Keratinocyte (primary cell): Measurements from ENCODE around the gene HEATR9. TPM values are rescaled to one million over a fixed set of nuclear protein-coding genes. Genes with fewer than 3 reads are reported as not detected.

Source experiments
- DNase-seq: peaks from one replicate; pipeline ENCODE4 v3.0.0-alpha.2; 2011; ENCODE audit warnings: low read depth, missing footprints, low spot score
- FAIRE-seq: peaks from 2 replicates; lab custom pipeline; 2011; peaks lifted over from hg19 to GRCh38; lab: Jason Lieb, UNC
- H2AFZ ChIP-seq: 2 replicates; pipeline ENCODE4 v1.6.0; 2012; ENCODE audit warnings: low read length, control low read depth, inconsistent platforms; ENCODE audit not compliant: control insufficient read depth
- H3K27ac ChIP-seq: 2 replicates; pipeline ENCODE4 v1.5.1; 2011; ENCODE audit warnings: low read length; ENCODE audit not compliant: control insufficient read depth, insufficient read depth
- H3K27me3 ChIP-seq: 3 replicates; pipeline ENCODE4 v1.6.0; 2011; ENCODE audit warnings: low read length; ENCODE audit not compliant: control insufficient read depth, insufficient read depth; ENCODE audit errors: extremely low read depth
- H3K36me3 ChIP-seq, 2 experiments: 2 replicates in 1 of 2; 3 replicates in 1 of 2; pipeline ENCODE4 v1.5.1; 2011; ENCODE audit warnings: low read length in 2 of 2, mild to moderate bottlenecking in 1 of 2; ENCODE audit not compliant: control insufficient read depth in 2 of 2, insufficient read depth in 2 of 2; ENCODE audit errors: extremely low read depth in 1 of 2
- H3K4me1 ChIP-seq: 3 replicates; pipeline ENCODE4 v1.5.1; 2011; ENCODE audit warnings: low read length; ENCODE audit not compliant: control insufficient read depth, insufficient read depth; ENCODE audit errors: extremely low read depth
- H3K4me2 ChIP-seq: 3 replicates; pipeline ENCODE4 v1.6.0; 2011; ENCODE audit warnings: low read depth, low read length; ENCODE audit not compliant: control insufficient read depth, insufficient read depth; ENCODE audit errors: extremely low read depth
- H3K4me3 ChIP-seq, 3 experiments: fragments of 200-600 bp in 1 of 3; sonication (generic) in 1 of 3; 2 replicates in 2 of 3; 3 replicates in 1 of 3; pipeline ENCODE4 v1.5.1; 2011 to 2016; ENCODE audit warnings: low read length in 3 of 3, mild to moderate bottlenecking in 3 of 3, control low read depth in 2 of 3, inconsistent platforms in 1 of 3, low read depth in 1 of 3, mixed read lengths in 1 of 3, mixed run types in 1 of 3, moderate library complexity in 1 of 3; ENCODE audit not compliant: control insufficient read depth in 2 of 3, insufficient read depth in 2 of 3; ENCODE audit errors: extremely low read depth in 1 of 3
- H3K79me2 ChIP-seq: 2 replicates; pipeline ENCODE4 v1.6.0; 2012; ENCODE audit warnings: low read length; ENCODE audit not compliant: control insufficient read depth, insufficient read depth
- H3K9ac ChIP-seq: 3 replicates; pipeline ENCODE4 v1.6.0; 2011; ENCODE audit warnings: low read length; ENCODE audit not compliant: control insufficient read depth, insufficient read depth; ENCODE audit errors: extremely low read depth
- H3K9me1 ChIP-seq: 3 replicates; pipeline ENCODE4 v1.6.0; 2011; ENCODE audit warnings: low read length; ENCODE audit not compliant: control insufficient read depth, insufficient read depth; ENCODE audit errors: extremely low read depth
- H3K9me3 ChIP-seq: 2 replicates; pipeline ENCODE4 v1.5.1; 2012; ENCODE audit warnings: low read depth, low read length; ENCODE audit not compliant: control insufficient read depth
- H4K20me1 ChIP-seq: 3 replicates; pipeline ENCODE4 v1.6.0; 2011; ENCODE audit warnings: low read length; ENCODE audit not compliant: control insufficient read depth, insufficient read depth; ENCODE audit errors: extremely low read depth
- EZH2 ChIP-seq: IDR thresholded peaks from one replicate; pipeline ENCODE4 v1.6.1; 2012; ENCODE audit warnings: inconsistent platforms, mild to moderate bottlenecking, low read length, moderate library complexity
- dilution Hi-C: fragments of 300-500 bp; cut with MboI; formaldehyde crosslinking; loops from one replicate; pipeline ENCODE4 v1.7.0; 2020; ENCODE audit warnings: low sequenced_read_pairs; ENCODE audit not compliant: extremely low pct_ligation_motif_present
- polyA plus RNA-seq, 5 experiments: library from polyadenylated mRNA; depleted of rRNA in 3 of 5; stranded (reverse) in 3 of 5; stranded (forward) in 1 of 5; unstranded in 1 of 5; fragments of >200 nt; gene quantifications; 1 replicate in 1 of 5; 2 replicates in 3 of 5; 3 replicates in 1 of 5; pipeline versions ENCODE4 v1.2.1 to v1.2.3, GENCODE V29; 2011 to 2012; ENCODE audit warnings: missing spikeins in 2 of 5, low read depth in 1 of 5, low replicate concordance in 1 of 5
- TF ChIP-seq, protein P1 (sequence below), 3 experiments: IDR thresholded peaks in 1 of 3; conservative IDR thresholded peaks in 1 of 3; optimal IDR thresholded peaks in 1 of 3; 2 replicates in 2 of 3; 3 replicates in 1 of 3; pipeline versions ENCODE3 to v1.5.1; 2011; ENCODE audit warnings: low read length in 3 of 3, mild to moderate bottlenecking in 3 of 3, moderate library complexity in 2 of 3, control low read depth in 1 of 3, inconsistent platforms in 1 of 3; ENCODE audit not compliant: insufficient read depth in 2 of 3; ENCODE audit errors: extremely low read depth in 1 of 3

HEATR9 gene
- polyA plus RNA-seq, 1 donor (not counting 4 experiments of a cell fraction or from before 2014, with no cell fraction given): not detected

- no peaks in the 10 kb centered on the region for H3K9me3 ChIP-seq
- H3K9me1 ChIP-seq: no peaks in the 10 kb centered on the region
- peaks cover 7% of the 10 kb centered on the region for H3K4me1 ChIP-seq
- no peaks in the 10 kb centered on the region for H3K79me2 ChIP-seq
- no peaks in the 10 kb centered on the region for H3K27me3 ChIP-seq
- no peak overlapping the region for H3K9ac ChIP-seq
- no peak for DNase-seq
- no peak overlapping the region for H3K4me2 ChIP-seq
- H3K4me3 ChIP-seq: no peak overlapping the region
- no peak overlapping the region for H2AFZ ChIP-seq
- no peaks in the 10 kb centered on the region for H4K20me1 ChIP-seq
- H3K36me3 ChIP-seq: no peaks in the 10 kb centered on the region
- no peak overlapping the region for H3K27ac ChIP-seq
- dilution Hi-C loops: no loop called here
- no peak for TF ChIP-seq EZH2
- TF ChIP-seq, protein P1, sequence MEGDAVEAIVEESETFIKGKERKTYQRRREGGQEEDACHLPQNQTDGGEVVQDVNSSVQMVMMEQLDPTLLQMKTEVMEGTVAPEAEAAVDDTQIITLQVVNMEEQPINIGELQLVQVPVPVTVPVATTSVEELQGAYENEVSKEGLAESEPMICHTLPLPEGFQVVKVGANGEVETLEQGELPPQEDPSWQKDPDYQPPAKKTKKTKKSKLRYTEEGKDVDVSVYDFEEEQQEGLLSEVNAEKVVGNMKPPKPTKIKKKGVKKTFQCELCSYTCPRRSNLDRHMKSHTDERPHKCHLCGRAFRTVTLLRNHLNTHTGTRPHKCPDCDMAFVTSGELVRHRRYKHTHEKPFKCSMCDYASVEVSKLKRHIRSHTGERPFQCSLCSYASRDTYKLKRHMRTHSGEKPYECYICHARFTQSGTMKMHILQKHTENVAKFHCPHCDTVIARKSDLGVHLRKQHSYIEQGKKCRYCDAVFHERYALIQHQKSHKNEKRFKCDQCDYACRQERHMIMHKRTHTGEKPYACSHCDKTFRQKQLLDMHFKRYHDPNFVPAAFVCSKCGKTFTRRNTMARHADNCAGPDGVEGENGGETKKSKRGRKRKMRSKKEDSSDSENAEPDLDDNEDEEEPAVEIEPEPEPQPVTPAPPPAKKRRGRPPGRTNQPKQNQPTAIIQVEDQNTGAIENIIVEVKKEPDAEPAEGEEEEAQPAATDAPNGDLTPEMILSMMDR (optimal IDR thresholded peaks at IDR 0.05 in 1 of 3, IDR thresholded peaks at IDR 0.05 in 1 of 3, conservative IDR thresholded peaks at IDR 0.05 in 1 of 3; ENCODE audit: extremely low read depth in 1 of 3, insufficient read depth in 2 of 3, low read length in 3 of 3): no peak
- no peak for FAIRE-seq
Measured at GRCh38 chr17:35891269-35891668, 22.6 kb upstream of the HEATR9 start.

GRCh38 chr17:35890774-35891155, 22.1 kb upstream of the HEATR9 start:
- no peak overlapping the region for H3K9ac ChIP-seq
- no peak overlapping the region for H3K4me2 ChIP-seq
- H3K9me1 ChIP-seq: no peaks in the 10 kb centered on the region
- H3K27ac ChIP-seq: no peak overlapping the region
- no peaks in the 10 kb centered on the region for H3K36me3 ChIP-seq
- DNase-seq: no peak
- FAIRE-seq: no peak
- no peak overlapping the region for H3K4me3 ChIP-seq
- no peaks in the 10 kb centered on the region for H3K9me3 ChIP-seq
- TF ChIP-seq, protein P1 (optimal IDR thresholded peaks at IDR 0.05 in 1 of 3, IDR thresholded peaks at IDR 0.05 in 1 of 3, conservative IDR thresholded peaks at IDR 0.05 in 1 of 3; ENCODE audit: extremely low read depth in 1 of 3, insufficient read depth in 2 of 3, low read length in 3 of 3): no peak
- no peak for TF ChIP-seq EZH2
- H3K27me3 ChIP-seq: no peaks in the 10 kb centered on the region
- peaks cover 7% of the 10 kb centered on the region for H3K4me1 ChIP-seq
- no peak overlapping the region for H2AFZ ChIP-seq
- dilution Hi-C loops: no loop called here
- H3K79me2 ChIP-seq: no peaks in the 10 kb centered on the region
- no peaks in the 10 kb centered on the region for H4K20me1 ChIP-seq
